Astrocyte of the spinal cord (primary cell): ENCODE measurements around the gene ST6GALNAC3.

ENCODE experiments used
- DNase-seq: peaks from one replicate; pipeline ENCODE4 v3.0.0; 2011; ENCODE audit warnings: low read depth, low spot score
- H3K4me3 ChIP-seq: 2 replicates; pipeline ENCODE4 v1.5.1; 2011; ENCODE audit warnings: low read depth, mild to moderate bottlenecking, low read length, moderate library complexity
- in situ Hi-C: cut with HindIII; loops from 2 replicates; pipeline ENCODE4 v1.10.0; 2017; ENCODE audit warnings: low sequenced_read_pairs
- TF ChIP-seq, protein P1 (sequence below): IDR thresholded peaks from 2 replicates; pipeline ENCODE4 v1.5.1; 2012; ENCODE audit warnings: low read depth, mild to moderate bottlenecking, low read length, inconsistent platforms

The ST6GALNAC3 gene

DNA sequence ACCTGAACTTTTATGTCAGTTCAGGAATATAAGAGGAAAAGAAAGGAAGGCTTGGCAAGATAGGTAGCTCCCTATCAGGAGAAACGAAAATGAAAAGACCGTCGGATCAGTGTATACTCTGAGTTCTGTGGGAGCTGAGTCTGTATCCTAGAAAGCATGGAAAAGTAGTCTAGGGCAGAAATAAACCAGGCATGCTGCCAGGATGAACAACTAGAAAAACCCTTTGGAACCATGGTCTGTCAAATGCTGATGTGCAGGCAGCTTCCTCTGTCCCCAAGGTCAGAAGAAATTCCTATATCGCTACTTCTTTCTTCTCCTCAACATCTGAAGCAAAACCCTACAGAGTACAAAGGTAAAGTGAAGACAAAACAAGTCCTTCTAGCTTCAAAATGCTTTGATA lies 268.8 kb downstream of the ST6GALNAC3 start:
- TF ChIP-seq, protein P1, sequence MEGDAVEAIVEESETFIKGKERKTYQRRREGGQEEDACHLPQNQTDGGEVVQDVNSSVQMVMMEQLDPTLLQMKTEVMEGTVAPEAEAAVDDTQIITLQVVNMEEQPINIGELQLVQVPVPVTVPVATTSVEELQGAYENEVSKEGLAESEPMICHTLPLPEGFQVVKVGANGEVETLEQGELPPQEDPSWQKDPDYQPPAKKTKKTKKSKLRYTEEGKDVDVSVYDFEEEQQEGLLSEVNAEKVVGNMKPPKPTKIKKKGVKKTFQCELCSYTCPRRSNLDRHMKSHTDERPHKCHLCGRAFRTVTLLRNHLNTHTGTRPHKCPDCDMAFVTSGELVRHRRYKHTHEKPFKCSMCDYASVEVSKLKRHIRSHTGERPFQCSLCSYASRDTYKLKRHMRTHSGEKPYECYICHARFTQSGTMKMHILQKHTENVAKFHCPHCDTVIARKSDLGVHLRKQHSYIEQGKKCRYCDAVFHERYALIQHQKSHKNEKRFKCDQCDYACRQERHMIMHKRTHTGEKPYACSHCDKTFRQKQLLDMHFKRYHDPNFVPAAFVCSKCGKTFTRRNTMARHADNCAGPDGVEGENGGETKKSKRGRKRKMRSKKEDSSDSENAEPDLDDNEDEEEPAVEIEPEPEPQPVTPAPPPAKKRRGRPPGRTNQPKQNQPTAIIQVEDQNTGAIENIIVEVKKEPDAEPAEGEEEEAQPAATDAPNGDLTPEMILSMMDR: no peak
- DNase-seq: no peak
- in situ Hi-C loops: no loop called here
- H3K4me3 ChIP-seq: no peak overlapping the region

DNA sequence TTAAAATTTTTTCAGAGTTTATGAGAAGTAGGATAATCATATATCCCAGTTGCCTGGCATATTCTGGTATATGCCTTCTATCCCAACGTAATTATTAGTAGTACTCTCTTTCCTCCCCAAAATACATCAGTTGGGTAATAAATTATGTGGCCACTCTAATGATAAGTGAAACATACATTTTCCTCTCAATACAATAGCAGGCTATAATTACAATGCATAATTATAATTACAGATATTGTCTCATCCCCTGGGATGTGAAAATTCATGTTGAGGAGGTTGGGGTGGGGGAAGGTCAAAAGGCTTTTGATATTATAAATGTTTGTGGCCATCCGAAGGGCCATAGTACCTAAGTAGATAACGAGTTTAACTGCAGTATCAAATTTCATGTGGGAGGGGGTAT lies 277.1 kb downstream of the ST6GALNAC3 start:
- DNase-seq: no peak
- TF ChIP-seq, protein P1: no peak
- in situ Hi-C loops: no loop called here

DNA sequence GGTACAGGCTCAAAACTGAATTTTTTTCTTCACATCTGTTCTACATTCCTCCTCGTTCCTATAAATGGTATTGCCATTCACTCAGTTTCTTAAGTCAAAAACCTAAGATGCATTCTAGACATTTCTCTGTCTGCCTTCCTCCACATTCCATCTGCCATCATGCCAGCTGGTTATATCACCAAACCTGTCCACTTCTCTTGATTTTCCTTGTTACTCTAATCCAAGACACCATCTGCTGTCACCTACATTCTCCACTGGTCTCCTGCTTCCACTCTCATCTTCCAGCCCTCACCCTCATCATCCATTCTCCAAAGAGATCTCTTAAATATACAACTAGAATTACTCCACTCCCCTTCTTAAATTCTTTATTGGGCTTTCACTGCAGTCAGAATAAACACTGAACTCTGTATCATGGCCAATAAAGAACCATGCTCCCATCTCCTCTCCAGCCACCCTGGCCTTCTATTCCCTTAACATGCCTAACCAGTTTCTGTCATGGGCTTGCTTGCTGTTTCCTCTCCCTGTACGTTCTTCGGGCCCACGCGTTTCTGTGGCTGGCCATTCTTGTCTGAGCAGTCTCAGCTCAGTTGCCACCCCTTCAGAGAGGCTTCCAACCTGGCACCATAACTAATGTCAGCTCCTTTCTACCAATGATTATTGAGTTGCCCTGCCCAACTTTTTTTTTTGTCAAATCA lies 278.3 kb downstream of the ST6GALNAC3 start:
- TF ChIP-seq, protein P1: no peak
- no peak overlapping the region for H3K4me3 ChIP-seq
- DNase-seq: no peak
- in situ Hi-C loops: no loop called here

More for the DNA sequence above, 277.1 kb downstream of the ST6GALNAC3 start:
- H3K4me3 ChIP-seq: no peak overlapping the region

- TF ChIP-seq, protein P1: no peak
- no peak for DNase-seq
- in situ Hi-C loops: no loop called here
- H3K4me3 ChIP-seq: no peak overlapping the region
These were observed 279.7 kb downstream of the ST6GALNAC3 start for GRCh38 chr1:76354236-76354635.

DNA sequence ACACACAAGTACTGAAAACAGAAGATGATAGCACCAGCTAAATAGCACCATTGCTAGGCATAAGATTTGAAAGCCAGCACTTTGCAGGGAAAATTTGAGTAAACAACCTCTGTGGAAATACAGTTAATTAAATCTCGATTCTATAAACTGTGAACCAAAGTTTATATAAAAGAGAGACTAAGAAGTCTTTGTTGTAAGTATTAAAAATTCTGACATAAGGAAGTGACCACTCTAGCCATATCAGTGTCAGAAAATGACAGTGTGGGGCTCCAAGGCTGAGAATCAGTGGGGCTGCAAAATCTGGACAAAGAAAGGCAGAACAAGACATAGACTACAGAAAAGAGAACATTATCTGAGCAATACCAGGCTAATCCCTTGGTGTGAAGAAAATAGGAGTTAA lies 292.2 kb downstream of the ST6GALNAC3 start:
- in situ Hi-C loops: no loop called here
- H3K4me3 ChIP-seq: no peak overlapping the region
- DNase-seq: no peak
- TF ChIP-seq, protein P1: no peak

DNA sequence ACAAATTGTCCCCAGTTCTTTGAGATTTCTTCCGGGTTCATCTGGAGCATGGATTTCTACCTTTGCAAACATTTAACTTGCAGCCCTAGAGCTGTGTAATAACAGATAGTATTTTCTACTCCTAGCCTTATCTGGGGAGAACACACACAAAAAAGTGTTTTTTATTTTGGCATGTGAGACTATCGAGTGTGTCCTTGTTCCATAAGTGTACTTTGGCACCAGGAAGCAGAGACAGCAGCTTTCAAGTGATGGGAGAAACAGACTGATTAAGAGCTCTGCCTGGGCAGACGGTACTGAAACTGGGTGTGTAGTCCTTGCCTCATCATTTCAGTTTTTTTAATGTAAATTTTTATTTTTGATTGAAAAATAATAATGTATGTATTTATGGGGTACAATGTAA lies 297.4 kb downstream of the ST6GALNAC3 start:
- TF ChIP-seq, protein P1: no peak
- in situ Hi-C loops: no loop called here
- no peak for DNase-seq
- H3K4me3 ChIP-seq: no peak overlapping the region

DNA sequence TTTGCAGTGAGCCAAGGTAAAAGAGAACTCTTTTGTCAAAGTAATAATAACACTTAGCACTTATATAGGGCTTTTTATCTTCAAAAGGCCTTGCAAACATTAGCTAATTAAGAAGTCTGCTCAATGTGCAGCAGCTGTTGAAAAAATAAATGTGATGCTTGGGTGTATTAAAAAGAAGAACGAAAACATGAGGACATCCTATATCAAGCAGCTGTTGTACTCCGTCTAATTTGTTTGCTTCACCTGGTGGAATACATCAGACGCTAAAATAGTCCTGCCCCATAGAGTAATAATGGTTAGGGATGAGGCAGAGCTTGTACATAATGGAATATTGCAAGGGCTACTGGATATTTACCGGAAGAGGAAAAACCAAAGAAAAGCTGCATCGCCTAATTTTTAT lies 299.5 kb downstream of the ST6GALNAC3 start:
- TF ChIP-seq, protein P1: no peak
- DNase-seq: no peak
- in situ Hi-C loops: no loop called here
- H3K4me3 ChIP-seq: no peak overlapping the region
